GM23338 (cell line): ENCODE measurements around the gene MAP2K5. TPM values are rescaled to one million over a fixed set of nuclear protein-coding genes. Genes with fewer than 3 reads are reported as not detected.

Source experiments
- ATAC-seq: fragments of 200-7000 bp; cut with Tn5 transposase; 3 replicates; pipeline ENCODE4 v1.9.1; 2020
- DNase-seq: peaks from one replicate; pipeline ENCODE4 v3.0.0-alpha.2; 2015; ENCODE audit warnings: low spot score
- H2AFZ ChIP-seq: fragments of 200-600 bp; sonication (generic); 2 replicates; pipeline ENCODE4 v1.8.0; 2016; ENCODE audit warnings: antibody characterized with exemption, mild to moderate bottlenecking, moderate library complexity
- H3F3A ChIP-seq: fragments of 200-600 bp; sonication (generic); replicated peaks from 2 replicates; pipeline ENCODE4 v1.8.0; 2017; ENCODE audit warnings: antibody characterized with exemption, mixed run types, low read depth
- H3K27ac ChIP-seq: fragments of 200-600 bp; sonication (generic); 2 replicates; pipeline ENCODE4 v1.6.1; 2016; ENCODE audit warnings: low read depth
- H3K27me3 ChIP-seq: fragments of 200-600 bp; sonication (generic); 2 replicates; pipeline ENCODE4 v1.8.0; 2016; ENCODE audit warnings: mild to moderate bottlenecking, mixed run types, moderate library complexity; ENCODE audit not compliant: insufficient read depth
- H3K36me3 ChIP-seq: fragments of 200-600 bp; sonication (generic); 2 replicates; pipeline ENCODE4 v1.8.0; 2016; ENCODE audit warnings: mild to moderate bottlenecking; ENCODE audit not compliant: insufficient read depth
- H3K4me1 ChIP-seq: fragments of 200-600 bp; sonication (generic); 2 replicates; pipeline ENCODE4 v1.8.0; 2016; ENCODE audit warnings: mild to moderate bottlenecking, moderate library complexity; ENCODE audit not compliant: insufficient read depth
- H3K4me2 ChIP-seq: fragments of 200-600 bp; sonication (generic); 2 replicates; pipeline ENCODE4 v1.7.1; 2017; ENCODE audit warnings: mixed run types
- H3K4me3 ChIP-seq: fragments of 200-600 bp; sonication (generic); 2 replicates; pipeline ENCODE4 v1.6.1; 2016; ENCODE audit warnings: mixed run types
- H3K79me2 ChIP-seq: fragments of 200-600 bp; sonication (generic); replicated peaks from 2 replicates; pipeline ENCODE4 v1.8.0; 2017; ENCODE audit warnings: mild to moderate bottlenecking; ENCODE audit not compliant: insufficient read depth
- H3K9me2 ChIP-seq: fragments of 200-600 bp; sonication (generic); 2 replicates; pipeline ENCODE4 v1.8.0; 2017; ENCODE audit not compliant: insufficient read depth
- H4K20me1 ChIP-seq: fragments of 200-600 bp; sonication (generic); replicated peaks from 2 replicates; pipeline ENCODE4 v1.8.0; 2017; ENCODE audit warnings: mild to moderate bottlenecking; ENCODE audit not compliant: insufficient read depth
- H3K27ac Mint-ChIP-seq: 2 replicates; pipeline ENCODE4 v1.8.0; 2020; ENCODE audit warnings: inconsistent platforms, mild to moderate bottlenecking, moderate library complexity, mixed read lengths
- H3K27me3 Mint-ChIP-seq: 3 replicates; pipeline ENCODE4 v1.8.0; 2022; ENCODE audit warnings: low read depth, mild to moderate bottlenecking, moderate library complexity, mixed read lengths, inconsistent platforms; ENCODE audit not compliant: insufficient read depth, poor library complexity
- H3K36me3 Mint-ChIP-seq: 3 replicates; pipeline ENCODE4 v1.8.0; 2021; ENCODE audit warnings: low read depth, mild to moderate bottlenecking, inconsistent platforms, moderate library complexity, mixed read lengths
- H3K4me1 Mint-ChIP-seq: 3 replicates; pipeline ENCODE4 v1.8.0; 2020; ENCODE audit warnings: mild to moderate bottlenecking, inconsistent platforms, mixed read lengths
- H3K4me3 Mint-ChIP-seq: 3 replicates; pipeline ENCODE4 v1.8.0; 2021; ENCODE audit warnings: moderate library complexity, mild to moderate bottlenecking, inconsistent platforms, mixed read lengths
- H3K9me3 Mint-ChIP-seq: 3 replicates; pipeline ENCODE4 v1.8.0; 2020; ENCODE audit warnings: moderate library complexity, mild to moderate bottlenecking, inconsistent platforms, mixed read lengths
- CREB1 ChIP-seq: fragments of 250-450 bp; sonication (Bioruptor Pico); IDR thresholded peaks from 2 replicates; pipeline ENCODE4 v1.5.0; 2020; ENCODE audit warnings: low read depth, mild to moderate bottlenecking, moderate library complexity
- ETS1 ChIP-seq: IDR thresholded peaks from 2 replicates; pipeline ENCODE4 v1.6.1; 2016; ENCODE audit warnings: antibody characterized with exemption
- EZH2 ChIP-seq: fragments of 200-600 bp; sonication (generic); IDR thresholded peaks from one replicate; pipeline ENCODE4 v1.8.0; 2017; ENCODE audit warnings: antibody characterized with exemption, mild to moderate bottlenecking, low read depth; ENCODE audit not compliant: unreplicated experiment
- EZH2phosphoT487 ChIP-seq: fragments of 200-600 bp; sonication (generic); IDR thresholded peaks from one replicate; pipeline ENCODE4 v1.8.1; 2018; ENCODE audit warnings: antibody characterized with exemption; ENCODE audit not compliant: unreplicated experiment
- JUNB ChIP-seq: IDR thresholded peaks from one replicate; pipeline ENCODE4 v1.6.1; 2016; ENCODE audit warnings: antibody characterized with exemption; ENCODE audit not compliant: unreplicated experiment
- NANOG ChIP-seq: IDR thresholded peaks from 2 replicates; pipeline ENCODE4 v1.6.1; 2016; ENCODE audit warnings: antibody characterized with exemption, borderline replicate concordance
- POLR2AphosphoS5 ChIP-seq: IDR thresholded peaks from 2 replicates; pipeline ENCODE4 v1.6.1; 2016; ENCODE audit warnings: antibody characterized with exemption, low read depth
- STAT1 ChIP-seq: IDR thresholded peaks from one replicate; pipeline ENCODE4 v1.6.1; 2016; ENCODE audit warnings: antibody characterized with exemption; ENCODE audit not compliant: unreplicated experiment
- polyA plus RNA-seq: library from polyadenylated mRNA; unstranded; fragments of >200 nt; fragmentation: Nextera tagmentation; extraction: Ambion mirVana; gene quantifications from 2 replicates; pipeline ENCODE4 v1.2.1, GENCODE V29; 2016
- total RNA-seq: library from RNA; depleted of rRNA; stranded (reverse); fragments of >200 nt; shearing (Covaris generic); gene quantifications from 2 replicates; pipeline ENCODE4 v1.2.3, GENCODE V29; 2014
- TF ChIP-seq, protein P1 (sequence below), 2 experiments: fragments of 200-600 bp in 1 of 2; sonication (generic) in 1 of 2; conservative IDR thresholded peaks; 2 replicates each; pipeline versions ENCODE4 v1.5.1 to v1.6.1; 2016 to 2017; ENCODE audit warnings: antibody characterized with exemption in 2 of 2, low read depth in 2 of 2, mild to moderate bottlenecking in 2 of 2, moderate library complexity in 1 of 2
- TF ChIP-seq, protein P2 (sequence below): fragments of 250-450 bp; sonication (Bioruptor Pico); IDR thresholded peaks from 2 replicates; pipeline ENCODE4 v1.5.0; 2020; ENCODE audit warnings: mild to moderate bottlenecking, moderate library complexity

MAP2K5 gene
- total and polyA plus RNA-seq, 2 experiments from 2014 or later = 6.5 to 13.6 TPM

DNA sequence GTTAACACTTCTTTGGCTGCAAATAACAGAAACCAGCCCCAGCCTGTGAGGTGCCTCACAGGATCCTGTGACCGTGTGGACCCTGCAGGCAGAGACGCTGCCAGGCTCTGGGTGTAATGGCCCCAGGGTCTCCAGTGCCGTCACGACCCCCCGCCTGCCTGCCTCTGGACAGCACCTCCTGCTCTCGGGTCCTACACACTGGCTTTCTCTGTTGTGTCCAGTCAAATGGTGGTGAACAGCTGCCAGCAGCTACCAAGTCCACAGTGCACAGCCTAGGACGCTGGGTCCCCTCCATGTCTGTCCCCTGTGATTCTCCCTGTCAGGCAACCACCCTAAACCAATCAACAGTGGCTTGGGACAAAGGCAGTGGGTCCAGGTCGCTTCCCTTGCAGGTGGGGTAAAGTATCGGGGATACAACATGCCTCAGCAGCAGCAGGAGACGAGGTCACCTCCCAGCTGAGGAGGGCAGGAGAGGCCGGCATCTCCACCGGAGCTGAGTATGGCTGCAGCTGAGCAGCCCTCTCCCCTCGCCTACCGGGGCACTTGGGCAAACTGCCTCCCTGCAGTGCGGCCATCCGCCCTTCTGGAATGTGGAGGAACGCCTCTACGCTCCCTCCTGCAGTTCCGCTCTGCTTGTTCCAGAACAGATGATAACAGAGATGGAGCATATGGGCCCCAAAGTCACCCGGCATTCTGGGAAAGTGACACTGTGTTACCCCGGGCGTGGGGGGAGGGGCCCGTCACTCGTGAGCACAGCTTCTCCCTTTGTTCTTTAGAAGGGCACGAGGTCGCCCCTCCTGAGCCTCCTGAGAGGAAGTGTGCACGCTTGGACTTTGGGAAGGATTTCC, 261.7 kb downstream of the MAP2K5 start (continued):
- no peak for TF ChIP-seq ETS1
- no peak for TF ChIP-seq JUNB
- TF ChIP-seq, protein P1, sequence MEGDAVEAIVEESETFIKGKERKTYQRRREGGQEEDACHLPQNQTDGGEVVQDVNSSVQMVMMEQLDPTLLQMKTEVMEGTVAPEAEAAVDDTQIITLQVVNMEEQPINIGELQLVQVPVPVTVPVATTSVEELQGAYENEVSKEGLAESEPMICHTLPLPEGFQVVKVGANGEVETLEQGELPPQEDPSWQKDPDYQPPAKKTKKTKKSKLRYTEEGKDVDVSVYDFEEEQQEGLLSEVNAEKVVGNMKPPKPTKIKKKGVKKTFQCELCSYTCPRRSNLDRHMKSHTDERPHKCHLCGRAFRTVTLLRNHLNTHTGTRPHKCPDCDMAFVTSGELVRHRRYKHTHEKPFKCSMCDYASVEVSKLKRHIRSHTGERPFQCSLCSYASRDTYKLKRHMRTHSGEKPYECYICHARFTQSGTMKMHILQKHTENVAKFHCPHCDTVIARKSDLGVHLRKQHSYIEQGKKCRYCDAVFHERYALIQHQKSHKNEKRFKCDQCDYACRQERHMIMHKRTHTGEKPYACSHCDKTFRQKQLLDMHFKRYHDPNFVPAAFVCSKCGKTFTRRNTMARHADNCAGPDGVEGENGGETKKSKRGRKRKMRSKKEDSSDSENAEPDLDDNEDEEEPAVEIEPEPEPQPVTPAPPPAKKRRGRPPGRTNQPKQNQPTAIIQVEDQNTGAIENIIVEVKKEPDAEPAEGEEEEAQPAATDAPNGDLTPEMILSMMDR (conservative IDR thresholded peaks at IDR 0.05; ENCODE audit: low read depth in 2 of 2) = no peak
- no peak for TF ChIP-seq POLR2AphosphoS5
- no peak for TF ChIP-seq EZH2phosphoT487

DNA sequence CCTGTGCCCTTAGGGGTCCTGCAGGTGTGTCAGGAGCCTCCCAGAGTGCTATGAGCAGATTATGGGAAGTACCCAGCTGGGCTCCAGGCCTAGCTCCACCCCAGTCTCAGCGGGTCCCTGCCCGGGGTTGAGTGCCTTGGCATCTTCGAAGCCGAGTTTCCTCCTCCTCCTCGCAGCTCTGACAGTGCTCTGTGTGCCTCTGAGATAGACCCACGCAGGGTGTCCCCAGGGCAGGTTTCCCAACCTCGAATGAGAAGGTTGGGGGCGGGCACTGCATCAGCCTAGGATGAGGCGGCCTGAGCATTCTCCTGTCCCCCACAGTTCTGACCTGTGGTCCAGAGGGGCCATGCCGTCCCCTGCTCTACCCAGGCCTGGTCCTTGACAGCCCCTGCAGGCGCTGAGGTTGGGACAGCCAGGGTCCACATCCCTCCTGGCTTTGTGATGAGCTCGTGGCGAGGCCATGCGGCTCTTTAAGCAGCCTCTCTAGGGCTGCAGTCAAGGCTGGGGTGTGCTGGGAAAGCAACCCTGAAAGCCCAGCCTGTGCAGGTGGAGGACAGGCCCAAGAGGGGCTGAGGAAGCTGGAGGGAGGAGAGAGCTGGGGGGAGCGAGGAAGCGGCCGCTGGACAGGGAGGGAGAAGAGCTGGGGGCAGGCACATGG, 262.6 kb downstream of the MAP2K5 start:
- Histone ChIP-seq H3K27ac (no peak overlapping the region), H3K36me3 (no peaks in the 10 kb centered on the region), H3K9me2 (no peaks in the 10 kb centered on the region), H3F3A (no peaks in the 10 kb centered on the region), H4K20me1 (no peaks in the 10 kb centered on the region; the same call in 1 of the 2 replicates), H2AFZ (no peak overlapping the region), H3K27me3 (no peaks in the 10 kb centered on the region), H3K4me2 (peak overlapping the region; percentile 60), H3K79me2 (no peaks in the 10 kb centered on the region), H3K4me3 (no peak overlapping the region), H3K4me1 (peaks cover 14% of the 10 kb centered on the region)
- Mint-ChIP-seq H3K27me3 (peaks cover 10% of the 10 kb centered on the region), H3K36me3 (no peaks in the 10 kb centered on the region; the same call in 2 of the 3 replicates), H3K27ac (no peak overlapping the region; the same call in 1 of the 2 replicates), H3K4me3 (no peak overlapping the region), H3K9me3 (no peaks in the 10 kb centered on the region), H3K4me1 (peaks cover 30% of the 10 kb centered on the region)
- ATAC-seq (peak; percentile 9), DNase-seq (no peak)
- TF ChIP-seq, protein P1 (conservative IDR thresholded peaks at IDR 0.05; ENCODE audit: low read depth in 2 of 2) = no peak
- TF ChIP-seq NANOG (no peak), ETS1 (no peak), CREB1 (CRISPR knock-in tag) (no peak), STAT1 (no peak), EZH2 (no peak)
- TF ChIP-seq, protein P2, sequence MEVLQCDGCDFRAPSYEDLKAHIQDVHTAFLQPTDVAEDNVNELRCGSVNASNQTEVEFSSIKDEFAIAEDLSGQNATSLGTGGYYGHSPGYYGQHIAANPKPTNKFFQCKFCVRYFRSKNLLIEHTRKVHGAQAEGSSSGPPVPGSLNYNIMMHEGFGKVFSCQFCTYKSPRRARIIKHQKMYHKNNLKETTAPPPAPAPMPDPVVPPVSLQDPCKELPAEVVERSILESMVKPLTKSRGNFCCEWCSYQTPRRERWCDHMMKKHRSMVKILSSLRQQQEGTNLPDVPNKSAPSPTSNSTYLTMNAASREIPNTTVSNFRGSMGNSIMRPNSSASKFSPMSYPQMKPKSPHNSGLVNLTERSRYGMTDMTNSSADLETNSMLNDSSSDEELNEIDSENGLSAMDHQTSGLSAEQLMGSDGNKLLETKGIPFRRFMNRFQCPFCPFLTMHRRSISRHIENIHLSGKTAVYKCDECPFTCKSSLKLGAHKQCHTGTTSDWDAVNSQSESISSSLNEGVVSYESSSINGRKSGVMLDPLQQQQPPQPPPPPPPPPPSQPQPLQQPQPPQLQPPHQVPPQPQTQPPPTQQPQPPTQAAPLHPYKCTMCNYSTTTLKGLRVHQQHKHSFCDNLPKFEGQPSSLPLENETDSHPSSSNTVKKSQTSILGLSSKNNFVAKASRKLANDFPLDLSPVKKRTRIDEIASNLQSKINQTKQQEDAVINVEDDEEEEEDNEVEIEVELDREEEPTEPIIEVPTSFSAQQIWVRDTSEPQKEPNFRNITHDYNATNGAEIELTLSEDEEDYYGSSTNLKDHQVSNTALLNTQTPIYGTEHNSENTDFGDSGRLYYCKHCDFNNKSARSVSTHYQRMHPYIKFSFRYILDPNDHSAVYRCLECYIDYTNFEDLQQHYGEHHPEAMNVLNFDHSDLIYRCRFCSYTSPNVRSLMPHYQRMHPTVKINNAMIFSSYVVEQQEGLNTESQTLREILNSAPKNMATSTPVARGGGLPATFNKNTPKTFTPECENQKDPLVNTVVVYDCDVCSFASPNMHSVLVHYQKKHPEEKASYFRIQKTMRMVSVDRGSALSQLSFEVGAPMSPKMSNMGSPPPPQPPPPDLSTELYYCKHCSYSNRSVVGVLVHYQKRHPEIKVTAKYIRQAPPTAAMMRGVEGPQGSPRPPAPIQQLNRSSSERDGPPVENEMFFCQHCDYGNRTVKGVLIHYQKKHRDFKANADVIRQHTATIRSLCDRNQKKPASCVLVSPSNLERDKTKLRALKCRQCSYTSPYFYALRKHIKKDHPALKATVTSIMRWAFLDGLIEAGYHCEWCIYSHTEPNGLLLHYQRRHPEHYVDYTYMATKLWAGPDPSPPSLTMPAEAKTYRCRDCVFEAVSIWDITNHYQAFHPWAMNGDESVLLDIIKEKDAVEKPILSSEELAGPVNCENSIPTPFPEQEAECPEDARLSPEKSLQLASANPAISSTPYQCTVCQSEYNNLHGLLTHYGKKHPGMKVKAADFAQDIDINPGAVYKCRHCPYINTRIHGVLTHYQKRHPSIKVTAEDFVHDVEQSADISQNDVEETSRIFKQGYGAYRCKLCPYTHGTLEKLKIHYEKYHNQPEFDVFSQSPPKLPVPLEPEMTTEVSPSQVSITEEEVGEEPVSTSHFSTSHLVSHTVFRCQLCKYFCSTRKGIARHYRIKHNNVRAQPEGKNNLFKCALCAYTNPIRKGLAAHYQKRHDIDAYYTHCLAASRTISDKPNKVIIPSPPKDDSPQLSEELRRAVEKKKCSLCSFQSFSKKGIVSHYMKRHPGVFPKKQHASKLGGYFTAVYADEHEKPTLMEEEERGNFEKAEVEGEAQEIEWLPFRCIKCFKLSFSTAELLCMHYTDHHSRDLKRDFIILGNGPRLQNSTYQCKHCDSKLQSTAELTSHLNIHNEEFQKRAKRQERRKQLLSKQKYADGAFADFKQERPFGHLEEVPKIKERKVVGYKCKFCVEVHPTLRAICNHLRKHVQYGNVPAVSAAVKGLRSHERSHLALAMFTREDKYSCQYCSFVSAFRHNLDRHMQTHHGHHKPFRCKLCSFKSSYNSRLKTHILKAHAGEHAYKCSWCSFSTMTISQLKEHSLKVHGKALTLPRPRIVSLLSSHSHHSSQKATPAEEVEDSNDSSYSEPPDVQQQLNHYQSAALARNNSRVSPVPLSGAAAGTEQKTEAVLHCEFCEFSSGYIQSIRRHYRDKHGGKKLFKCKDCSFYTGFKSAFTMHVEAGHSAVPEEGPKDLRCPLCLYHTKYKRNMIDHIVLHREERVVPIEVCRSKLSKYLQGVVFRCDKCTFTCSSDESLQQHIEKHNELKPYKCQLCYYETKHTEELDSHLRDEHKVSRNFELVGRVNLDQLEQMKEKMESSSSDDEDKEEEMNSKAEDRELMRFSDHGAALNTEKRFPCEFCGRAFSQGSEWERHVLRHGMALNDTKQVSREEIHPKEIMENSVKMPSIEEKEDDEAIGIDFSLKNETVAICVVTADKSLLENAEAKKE = no peak
